Liver (tissue), 9 donors: Measurements from ENCODE around the gene TXNDC11. TPM values are rescaled to one million over a fixed set of nuclear protein-coding genes. Genes with fewer than 3 reads are reported as not detected.

Source experiments
- DNase-seq: peaks from one replicate; pipeline ENCODE4 v3.0.0-alpha.2; 2017; ENCODE audit warnings: low spot score
- H3K27ac ChIP-seq, 2 donors: one replicate each; pipeline ENCODE4 v1.7.0; 2013; ENCODE audit warnings: inconsistent platforms in 2 of 2, low read length in 2 of 2, control low read depth in 1 of 2, low read depth in 1 of 2, mild to moderate bottlenecking in 1 of 2
- H3K27me3 ChIP-seq, 4 donors: one replicate each; pipeline versions ENCODE4 v1.6.1 to v1.7.0; 2013; ENCODE audit warnings: low read length in 3 of 4, inconsistent platforms in 1 of 4, mild to moderate bottlenecking in 1 of 4, moderate library complexity in 1 of 4; ENCODE audit not compliant: control insufficient read depth in 4 of 4, insufficient read depth in 4 of 4
- H3K36me3 ChIP-seq, 4 donors: one replicate each; pipeline versions ENCODE4 v1.6.1 to v1.7.0; 2013; ENCODE audit warnings: low read length in 3 of 4, mild to moderate bottlenecking in 3 of 4, low read depth in 1 of 4, moderate library complexity in 1 of 4; ENCODE audit not compliant: control insufficient read depth in 4 of 4, insufficient read depth in 3 of 4
- H3K4me1 ChIP-seq, 4 donors: one replicate each; pipeline versions ENCODE4 v1.6.1 to v1.7.0; 2013; ENCODE audit warnings: low read length in 3 of 4, mild to moderate bottlenecking in 3 of 4, moderate library complexity in 1 of 4; ENCODE audit not compliant: control insufficient read depth in 4 of 4, insufficient read depth in 4 of 4
- H3K4me3 ChIP-seq, 3 donors: one replicate each; pipeline versions ENCODE4 v1.6.1 to v1.7.0; 2013; ENCODE audit warnings: low read length in 3 of 3, control low read depth in 1 of 3, low read depth in 1 of 3, mild to moderate bottlenecking in 1 of 3
- H3K9ac ChIP-seq, 2 donors: one replicate each; pipeline ENCODE4 v1.7.0; 2013; ENCODE audit warnings: low read length in 2 of 2, mild to moderate bottlenecking in 2 of 2, moderate library complexity in 2 of 2, control low read depth in 1 of 2, low read depth in 1 of 2
- H3K9me3 ChIP-seq, 4 donors: one replicate each; pipeline versions ENCODE4 v1.6.1 to v1.7.0; 2013; ENCODE audit warnings: low read length in 3 of 4; ENCODE audit not compliant: control insufficient read depth in 4 of 4
- FOXA1 ChIP-seq: IDR thresholded peaks from 2 replicates; pipeline ENCODE4 v1.6.1; 2016; ENCODE audit warnings: antibody characterized with exemption
- HNF4A ChIP-seq, 2 donors: conservative IDR thresholded peaks; 2 replicates each; pipeline ENCODE4 v1.6.1; 2016; ENCODE audit warnings: antibody characterized with exemption in 2 of 2, mild to moderate bottlenecking in 2 of 2
- NR2F2 ChIP-seq: IDR thresholded peaks from 2 replicates; pipeline ENCODE4 v1.6.1; 2016; ENCODE audit warnings: antibody characterized with exemption
- RAD21 ChIP-seq, 2 donors: IDR thresholded peaks; 2 replicates each; pipeline ENCODE4 v1.6.1; 2016; ENCODE audit warnings: antibody characterized with exemption in 2 of 2, mild to moderate bottlenecking in 2 of 2
- REST ChIP-seq: IDR thresholded peaks from 2 replicates; pipeline ENCODE4 v1.6.1; 2016; ENCODE audit warnings: antibody characterized with exemption, mild to moderate bottlenecking
- RXRA ChIP-seq, 2 donors: IDR thresholded peaks; 2 replicates each; pipeline ENCODE4 v1.6.1; 2017 to 2018; ENCODE audit warnings: antibody characterized with exemption in 2 of 2, mild to moderate bottlenecking in 1 of 2
- TAF1 ChIP-seq: conservative IDR thresholded peaks from 2 replicates; pipeline ENCODE4 v1.6.1; 2016; ENCODE audit warnings: antibody characterized with exemption, mild to moderate bottlenecking
- YY1 ChIP-seq: IDR thresholded peaks from 2 replicates; pipeline ENCODE4 v1.6.1; 2016; ENCODE audit warnings: antibody characterized with exemption, mild to moderate bottlenecking
- WGBS: extraction: QIAGEN DNeasy Blood & Tissue Kit; methylation state at CpG from one replicate; pipeline ENCODE4 v1.1.7; 2013; 5-methylcytosine and 5-hydroxymethylcytosine counted together
- polyA plus RNA-seq, 2 donors: library from polyadenylated mRNA; stranded (reverse) in 1 of 2; unstranded in 1 of 2; fragments of 200-250 nt in 1 of 2; fragments of >200 nt in 1 of 2; fragmentation: Nextera tagmentation in 1 of 2; extraction: Ambion mirVana in 1 of 2; gene quantifications; one replicate each; pipeline versions ENCODE4 v1.2.1 to v1.2.3, GENCODE V29; 2013 to 2015
- total RNA-seq, 2 donors: library from RNA; depleted of rRNA; stranded (reverse); fragments of >200 nt; gene quantifications; one replicate each; pipeline ENCODE4 v1.2.3, GENCODE V29; 2014
- TF ChIP-seq, protein P1 (sequence below): IDR thresholded peaks from 2 replicates; pipeline ENCODE4 v1.6.1; 2016; ENCODE audit warnings: antibody characterized with exemption
- TF ChIP-seq, protein P2 (sequence below): IDR thresholded peaks from 2 replicates; pipeline ENCODE4 v1.6.1; 2016; ENCODE audit warnings: antibody characterized with exemption
- donor health status: healthy.
- donor health status: healthy.
- donor health status: healthy.
- donor health status: healthy.
- donor health status: healthy.

The TXNDC11 gene
- total and polyA plus RNA-seq, 4 donors = 26.4 to 63.5 (median 48.5) TPM

DNA sequence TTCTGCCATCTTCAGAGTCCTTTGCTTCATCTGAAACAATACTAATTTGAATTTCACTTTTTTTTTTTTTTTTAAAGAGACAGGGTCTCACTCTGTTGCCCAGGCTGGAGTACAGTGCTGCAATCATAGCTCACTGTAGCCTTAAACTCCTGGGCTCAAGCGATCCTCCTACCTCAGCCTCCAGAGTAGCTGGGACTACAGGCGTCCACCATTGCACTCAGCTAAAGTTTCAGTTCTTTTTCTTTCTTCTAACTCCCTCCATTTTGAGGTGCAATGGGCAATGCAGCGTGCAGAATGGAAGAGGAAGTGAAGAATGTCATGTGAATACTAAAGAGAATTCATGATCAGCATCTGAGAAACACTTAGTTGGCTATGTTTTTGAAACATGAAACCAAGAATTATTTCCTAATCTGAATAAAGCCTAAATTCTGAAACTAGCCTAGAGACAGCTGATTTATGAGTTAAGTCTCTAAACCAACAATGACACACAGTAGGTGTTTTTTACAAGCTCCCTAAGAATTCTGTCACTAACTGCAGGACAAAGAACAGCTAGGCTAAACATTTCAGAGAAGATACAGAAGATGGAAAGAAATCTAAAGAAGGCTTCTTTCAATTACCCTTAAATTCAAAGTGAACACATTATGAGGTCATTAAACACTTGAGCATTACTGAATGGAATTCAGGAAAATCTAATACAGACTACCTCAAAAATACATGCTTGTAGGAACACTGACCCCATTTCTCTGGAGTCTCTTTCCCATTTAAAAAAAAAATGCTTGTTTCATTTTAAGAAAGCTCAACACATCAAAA is 53.4 kb downstream of the TXNDC11 start:
- Histone ChIP-seq H3K27ac (no peak overlapping the region), H3K4me1 (peaks cover 0 to 4% (median 0%) of the 10 kb centered on the region in 4 donors), H3K4me3 (no peak overlapping the region), H3K36me3 (peaks cover 16 to 61% (median 44%) of the 10 kb centered on the region in 4 donors), H3K9me3 (no peaks in the 10 kb centered on the region), H3K9ac (no peak overlapping the region), H3K27me3 (no peaks in the 10 kb centered on the region)
- no peak for DNase-seq
- TF ChIP-seq, protein P1, sequence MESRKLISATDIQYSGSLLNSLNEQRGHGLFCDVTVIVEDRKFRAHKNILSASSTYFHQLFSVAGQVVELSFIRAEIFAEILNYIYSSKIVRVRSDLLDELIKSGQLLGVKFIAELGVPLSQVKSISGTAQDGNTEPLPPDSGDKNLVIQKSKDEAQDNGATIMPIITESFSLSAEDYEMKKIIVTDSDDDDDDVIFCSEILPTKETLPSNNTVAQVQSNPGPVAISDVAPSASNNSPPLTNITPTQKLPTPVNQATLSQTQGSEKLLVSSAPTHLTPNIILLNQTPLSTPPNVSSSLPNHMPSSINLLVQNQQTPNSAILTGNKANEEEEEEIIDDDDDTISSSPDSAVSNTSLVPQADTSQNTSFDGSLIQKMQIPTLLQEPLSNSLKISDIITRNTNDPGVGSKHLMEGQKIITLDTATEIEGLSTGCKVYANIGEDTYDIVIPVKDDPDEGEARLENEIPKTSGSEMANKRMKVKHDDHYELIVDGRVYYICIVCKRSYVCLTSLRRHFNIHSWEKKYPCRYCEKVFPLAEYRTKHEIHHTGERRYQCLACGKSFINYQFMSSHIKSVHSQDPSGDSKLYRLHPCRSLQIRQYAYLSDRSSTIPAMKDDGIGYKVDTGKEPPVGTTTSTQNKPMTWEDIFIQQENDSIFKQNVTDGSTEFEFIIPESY = no peak
- TF ChIP-seq YY1 = peak; percentile 36
- 87% methylated on average over 3 of the region's 3 CpGs for WGBS

DNA sequence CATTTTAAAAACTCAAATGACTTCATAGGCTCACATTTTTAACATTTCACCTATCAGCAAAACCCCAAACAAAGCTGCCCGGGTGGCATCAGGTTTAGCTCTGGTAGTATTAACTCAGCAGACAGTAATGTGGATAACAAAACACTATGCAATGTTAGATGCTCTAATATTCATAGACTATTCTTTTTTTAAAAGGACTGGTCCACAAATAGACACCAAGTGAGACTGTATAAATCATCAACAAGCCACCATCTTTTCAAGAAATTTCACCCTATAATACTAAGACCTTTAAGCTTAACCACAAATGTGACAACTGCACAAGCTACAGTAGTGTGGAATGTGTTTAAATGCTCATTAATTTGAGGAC is 54.2 kb downstream of the TXNDC11 start:
- no peak for TF ChIP-seq RXRA (IDR thresholded peaks at IDR 0.05)
- no peak for TF ChIP-seq REST
- no peak for TF ChIP-seq FOXA1
- no peak for TF ChIP-seq RAD21 (IDR thresholded peaks at IDR 0.05)
- no peak for TF ChIP-seq YY1
- TF ChIP-seq, protein P2, sequence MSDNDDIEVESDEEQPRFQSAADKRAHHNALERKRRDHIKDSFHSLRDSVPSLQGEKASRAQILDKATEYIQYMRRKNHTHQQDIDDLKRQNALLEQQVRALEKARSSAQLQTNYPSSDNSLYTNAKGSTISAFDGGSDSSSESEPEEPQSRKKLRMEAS = no peak
- no peak for TF ChIP-seq HNF4A (conservative IDR thresholded peaks at IDR 0.05)
- TF ChIP-seq NR2F2 = no peak
- no peak for TF ChIP-seq TAF1
- H3K4me3 ChIP-seq = no peak overlapping the region
- H3K27me3 ChIP-seq = no peaks in the 10 kb centered on the region
- peaks cover 17 to 67% (median 49%) of the 10 kb centered on the region in 4 donors for H3K36me3 ChIP-seq
- H3K9me3 ChIP-seq = no peaks in the 10 kb centered on the region
- H3K9ac ChIP-seq = no peak overlapping the region
- 84% methylated on average over 1 of the region's 1 CpG for WGBS
- peaks cover 0 to 4% (median 0%) of the 10 kb centered on the region in 4 donors for H3K4me1 ChIP-seq
- no peak overlapping the region for H3K27ac ChIP-seq
- no peak for DNase-seq
